ENCODE measurements around the gene CUX1.

Gene CUX1

DNA sequence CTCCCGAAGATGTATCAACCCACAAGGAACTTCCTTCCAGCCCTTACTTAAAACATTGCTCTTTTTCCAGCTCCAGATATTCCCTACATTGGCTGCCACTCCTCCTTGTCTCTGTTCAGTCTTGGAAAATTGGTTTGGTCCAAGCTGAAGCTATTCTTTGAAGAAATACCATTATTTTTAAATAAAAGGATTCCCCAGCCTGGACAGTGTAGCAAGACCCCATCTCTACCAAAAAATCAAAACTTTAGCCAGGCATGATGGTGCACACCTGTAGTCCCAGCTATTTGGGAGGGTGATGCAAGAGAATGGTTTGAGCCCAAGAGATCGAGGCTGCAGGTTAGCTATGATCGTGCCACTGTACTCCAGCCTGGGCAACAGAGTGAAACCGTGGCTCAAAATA, 159.8 kb downstream of the CUX1 start:
- H3K4me3 ChIP-seq (ENCODE audit: low read depth, low read length): no peak overlapping the region
- TF ChIP-seq, protein P1, sequence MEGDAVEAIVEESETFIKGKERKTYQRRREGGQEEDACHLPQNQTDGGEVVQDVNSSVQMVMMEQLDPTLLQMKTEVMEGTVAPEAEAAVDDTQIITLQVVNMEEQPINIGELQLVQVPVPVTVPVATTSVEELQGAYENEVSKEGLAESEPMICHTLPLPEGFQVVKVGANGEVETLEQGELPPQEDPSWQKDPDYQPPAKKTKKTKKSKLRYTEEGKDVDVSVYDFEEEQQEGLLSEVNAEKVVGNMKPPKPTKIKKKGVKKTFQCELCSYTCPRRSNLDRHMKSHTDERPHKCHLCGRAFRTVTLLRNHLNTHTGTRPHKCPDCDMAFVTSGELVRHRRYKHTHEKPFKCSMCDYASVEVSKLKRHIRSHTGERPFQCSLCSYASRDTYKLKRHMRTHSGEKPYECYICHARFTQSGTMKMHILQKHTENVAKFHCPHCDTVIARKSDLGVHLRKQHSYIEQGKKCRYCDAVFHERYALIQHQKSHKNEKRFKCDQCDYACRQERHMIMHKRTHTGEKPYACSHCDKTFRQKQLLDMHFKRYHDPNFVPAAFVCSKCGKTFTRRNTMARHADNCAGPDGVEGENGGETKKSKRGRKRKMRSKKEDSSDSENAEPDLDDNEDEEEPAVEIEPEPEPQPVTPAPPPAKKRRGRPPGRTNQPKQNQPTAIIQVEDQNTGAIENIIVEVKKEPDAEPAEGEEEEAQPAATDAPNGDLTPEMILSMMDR (IDR thresholded peaks at IDR 0.05; ENCODE audit: low read depth, low read length, missing control alignments): no peak
- no peak for DNase-seq (ENCODE audit: low read depth)

DNA sequence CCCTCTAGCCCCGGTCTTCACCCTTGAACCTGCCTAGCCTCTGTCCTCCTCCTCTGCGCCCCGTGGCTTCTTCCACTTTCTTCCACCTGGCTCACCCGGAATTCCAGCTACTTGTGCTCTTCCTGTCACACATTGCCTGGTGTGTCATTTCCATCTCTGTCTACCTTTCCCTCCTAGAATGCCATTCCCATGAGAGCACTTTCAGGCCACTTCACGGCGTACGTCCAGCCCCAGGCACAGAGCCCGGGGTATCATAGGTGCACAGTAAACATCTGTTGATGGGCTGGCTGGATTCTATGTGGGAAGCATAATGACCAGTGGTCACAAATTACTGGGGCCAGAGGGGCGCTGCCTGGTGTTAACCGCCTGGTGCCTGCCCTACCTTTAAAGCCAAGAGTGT, 161.3 kb downstream of the CUX1 start:
- TF ChIP-seq, protein P1 (IDR thresholded peaks at IDR 0.05; ENCODE audit: low read depth, low read length, missing control alignments): no peak
- no peak overlapping the region for H3K4me3 ChIP-seq (ENCODE audit: low read depth, low read length)
- DNase-seq (ENCODE audit: low read depth): no peak

DNA sequence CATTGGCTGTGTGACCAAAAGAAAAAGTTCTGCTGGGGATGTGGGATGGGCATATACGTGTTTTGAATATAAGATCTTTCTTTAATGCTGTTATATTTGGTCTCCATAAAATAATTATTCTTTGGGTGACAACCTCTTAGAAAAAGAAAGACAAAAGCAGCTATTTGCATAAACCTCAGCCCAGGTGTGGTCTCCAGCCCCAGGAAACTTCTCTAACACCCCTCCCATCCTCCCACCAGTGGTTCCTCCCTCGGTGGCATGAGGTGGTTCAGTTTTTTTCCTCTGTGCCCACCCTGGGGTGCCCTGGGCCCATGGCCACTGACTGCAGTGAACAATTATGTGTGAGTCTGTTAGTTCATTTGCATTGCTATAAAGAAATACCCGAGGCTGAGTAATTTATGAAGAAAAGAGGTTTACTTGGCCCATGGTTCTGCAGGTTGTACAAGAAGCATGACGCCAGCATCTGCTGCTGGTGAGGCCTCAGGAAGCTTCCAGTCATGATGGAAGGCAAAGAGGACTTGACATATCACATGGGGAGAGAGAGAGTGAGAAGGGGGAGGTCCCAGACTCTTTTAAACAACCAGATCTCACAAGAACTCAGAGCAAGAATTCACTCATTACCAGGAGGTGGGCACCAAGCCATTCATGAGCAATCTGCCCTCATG, 165.9 kb downstream of the CUX1 start:
- TF ChIP-seq, protein P1 (IDR thresholded peaks at IDR 0.05; ENCODE audit: low read depth, low read length, missing control alignments): no peak
- no peak overlapping the region for H3K4me3 ChIP-seq (ENCODE audit: low read depth, low read length)
- no peak for DNase-seq (ENCODE audit: low read depth)

DNA sequence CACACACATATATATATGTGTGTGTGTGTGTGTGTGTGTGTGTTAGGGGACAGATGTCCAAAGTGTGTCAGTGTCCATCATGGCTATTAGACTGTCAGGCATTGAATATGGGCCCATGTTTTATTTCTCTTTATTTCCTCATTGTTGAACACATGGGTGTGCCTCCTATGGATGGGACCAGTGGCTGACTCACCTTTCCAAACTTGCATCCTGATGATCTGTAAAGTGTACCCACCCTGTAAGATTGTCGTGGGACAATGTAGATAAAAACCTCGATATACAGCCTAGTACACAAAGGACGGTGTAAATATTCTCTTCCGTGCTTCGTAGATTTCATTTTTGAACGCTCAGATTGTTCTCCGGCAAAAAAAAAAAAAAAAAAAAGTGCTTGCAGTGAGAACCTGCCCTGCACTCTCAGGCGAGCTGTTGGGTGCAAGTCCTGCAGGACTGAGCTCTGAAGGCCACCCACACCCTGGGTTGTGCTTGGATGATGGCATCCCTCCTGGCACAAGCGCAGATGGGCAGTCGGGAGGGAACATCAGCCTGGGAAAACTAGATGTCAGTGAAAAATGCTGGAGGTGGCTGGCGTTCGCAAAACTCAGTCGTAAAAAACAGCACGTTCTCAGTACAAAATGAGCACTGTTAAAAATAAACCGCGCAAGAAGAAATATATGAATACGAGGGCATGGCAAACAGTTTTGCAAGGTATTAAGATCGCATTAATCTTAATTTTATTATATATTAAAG, 166.9 kb downstream of the CUX1 start:
- no peak for DNase-seq (ENCODE audit: low read depth)
- TF ChIP-seq, protein P1 (IDR thresholded peaks at IDR 0.05; ENCODE audit: low read depth, low read length, missing control alignments): no peak
- no peak overlapping the region for H3K4me3 ChIP-seq (ENCODE audit: low read depth, low read length)

DNA sequence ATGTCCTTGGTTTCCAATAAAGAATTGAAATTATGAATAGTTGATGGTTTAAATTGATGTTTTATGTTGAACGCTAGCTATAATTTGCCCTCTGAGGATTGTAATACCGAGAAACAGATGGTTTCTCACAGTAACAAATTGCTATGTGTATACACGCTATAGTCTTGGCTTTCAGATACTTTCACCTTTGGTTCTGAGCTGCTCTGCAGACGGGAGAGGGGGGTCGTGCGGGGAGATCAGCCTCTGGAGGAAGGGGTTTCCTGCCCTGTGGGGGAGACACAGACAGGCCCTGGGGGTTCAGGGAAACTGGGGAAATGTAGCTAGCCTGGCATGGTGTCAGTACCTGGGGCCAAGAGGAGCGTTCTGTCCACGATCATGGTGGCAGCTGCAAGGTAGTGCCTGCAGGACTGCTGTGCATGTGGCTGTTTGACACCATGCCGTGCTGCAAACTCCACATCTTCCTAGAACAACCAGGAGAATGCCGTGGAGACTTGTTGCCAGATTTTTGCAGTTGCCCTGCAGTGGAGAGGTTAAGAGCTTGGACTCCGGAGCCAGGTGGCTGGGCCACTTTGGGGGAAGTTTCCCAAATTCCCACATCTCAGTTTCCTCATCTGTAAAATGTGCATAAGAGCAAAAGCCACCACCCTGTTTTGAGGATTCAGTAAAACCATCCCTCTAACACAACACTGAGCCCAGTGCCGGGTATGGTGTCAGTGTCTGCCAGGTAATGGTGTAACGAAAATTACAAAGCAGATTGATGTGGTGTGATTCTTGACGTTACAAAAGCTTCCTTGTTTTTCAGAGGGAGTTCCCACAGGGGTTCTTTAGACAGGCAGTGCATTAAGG, 167.9 kb downstream of the CUX1 start:
- TF ChIP-seq, protein P1 (IDR thresholded peaks at IDR 0.05; ENCODE audit: low read depth, low read length, missing control alignments): no peak
- peak overlapping the region; percentile 38 for H3K4me3 ChIP-seq (ENCODE audit: low read depth, low read length)
- no peak for DNase-seq (ENCODE audit: low read depth)

DNA sequence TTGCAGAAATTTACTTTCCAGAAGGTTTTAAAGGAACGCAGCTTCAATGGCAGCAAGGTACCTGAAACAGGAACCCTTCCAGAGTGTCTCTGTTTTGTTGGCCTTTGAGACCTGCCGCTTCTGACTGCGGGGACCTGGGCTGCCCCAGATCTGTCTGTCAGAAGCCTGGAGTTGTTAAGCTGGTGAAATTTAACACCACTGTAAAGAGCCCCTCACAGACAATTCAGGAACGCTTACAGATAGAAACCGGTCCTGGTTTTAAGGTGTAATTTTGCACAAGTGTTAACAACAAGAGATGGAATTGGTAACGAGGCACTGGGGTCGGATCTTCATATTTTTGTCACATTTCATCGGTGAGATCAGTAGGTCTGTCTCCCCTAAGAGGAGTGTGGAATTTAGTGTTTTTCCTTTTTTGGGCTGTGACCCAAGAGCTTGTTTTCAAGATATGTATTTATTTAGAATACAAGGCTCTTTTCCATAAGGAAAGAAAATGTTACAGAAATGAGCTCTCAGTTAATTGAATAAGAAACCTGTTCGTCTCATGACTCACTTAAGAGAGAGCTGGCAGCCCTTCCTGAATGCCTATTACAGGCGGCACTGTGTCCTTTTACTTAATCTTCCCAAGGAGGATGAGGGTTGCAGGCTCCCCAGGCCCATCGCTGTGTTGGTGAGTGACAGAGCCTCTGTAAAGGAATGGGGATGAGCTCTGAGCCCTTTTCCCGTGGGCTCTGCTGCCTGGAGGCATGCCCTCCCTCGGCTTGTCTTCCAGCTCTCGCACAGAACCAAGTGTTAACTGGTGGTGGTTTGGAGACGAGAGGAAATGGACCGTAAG, 168.7 kb downstream of the CUX1 start:
- no peak for DNase-seq (ENCODE audit: low read depth)
- TF ChIP-seq, protein P1 (IDR thresholded peaks at IDR 0.05; ENCODE audit: low read depth, low read length, missing control alignments): no peak
- H3K4me3 ChIP-seq (ENCODE audit: low read depth, low read length): no peak overlapping the region

Measured in GM12864 (cell line).